SK-N-MC (cell line): ENCODE results near the gene USP7.

Source experiments
- EZH2 ChIP-seq: fragments of 200-600 bp; sonication (generic); IDR thresholded peaks from one replicate; pipeline ENCODE4 v1.6.1; 2017; ENCODE audit warnings: antibody characterized with exemption
- POLR2AphosphoS5 ChIP-seq: IDR thresholded peaks from 2 replicates; pipeline ENCODE4 v1.6.1; 2012; ENCODE audit warnings: mild to moderate bottlenecking, low read depth, low read length, borderline replicate concordance

DNA sequence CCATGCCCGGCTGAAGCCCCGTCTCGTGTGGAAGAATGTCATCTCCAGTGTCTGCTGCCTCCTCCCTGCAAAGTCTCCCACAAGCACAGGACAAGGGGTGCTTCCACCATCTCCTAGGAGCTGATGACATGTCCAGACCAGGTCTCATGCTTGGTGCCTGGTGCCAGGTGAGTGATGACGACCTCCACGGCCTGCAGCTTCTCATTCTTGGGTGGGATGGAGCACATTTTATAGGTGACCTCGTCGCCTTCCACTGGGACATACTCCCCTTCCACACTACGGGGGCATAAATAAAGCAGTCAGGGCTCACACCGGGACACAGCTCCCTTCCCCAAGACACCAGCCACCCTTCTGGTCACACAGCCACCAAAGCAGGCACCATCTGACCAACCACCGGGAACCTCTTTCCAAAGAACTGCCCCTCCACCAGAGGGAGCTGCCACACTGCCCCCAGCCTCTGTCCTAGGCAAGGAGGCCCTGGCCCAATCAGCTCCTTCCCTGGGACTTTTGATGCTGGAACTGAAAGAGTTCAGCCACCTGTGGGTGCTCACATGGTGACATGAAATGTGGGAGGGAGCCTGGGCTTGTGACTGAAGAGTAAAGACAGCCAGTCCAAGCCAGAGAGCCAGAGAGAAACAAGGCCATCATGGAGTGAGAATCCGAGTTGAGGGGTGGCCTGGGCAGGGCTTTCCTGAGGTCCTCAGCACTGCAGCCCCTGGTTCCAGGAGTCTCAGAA is 108.5 kb downstream of the USP7 start:
- TF ChIP-seq POLR2AphosphoS5 (no peak), EZH2 (no peak)
